Gastroesophageal sphincter (tissue), 3 donors: ENCODE measurements around the gene SPATA3.

Experiments used
- CTCF ChIP-seq, 4 experiments: fragments of 200-600 bp in 2 of 4; fragments of 450-650 bp in 2 of 4; sonication (generic) in 1 of 4; IDR thresholded peaks; one replicate each; pipeline ENCODE4 v1.5.1; 2017 to 2019; ENCODE audit warnings: antibody characterized with exemption in 4 of 4, mild to moderate bottlenecking in 2 of 4, moderate library complexity in 2 of 4
- POLR2A ChIP-seq, 2 donors: fragments of 450-650 bp; IDR thresholded peaks; one replicate each; pipeline ENCODE4 v1.6.1; 2017; ENCODE audit warnings: antibody characterized with exemption in 2 of 2, mild to moderate bottlenecking in 2 of 2, moderate library complexity in 1 of 2

GRCh38 chr2:230946429-230947234 is 49.3 kb upstream of the SPATA3 start:
- TF ChIP-seq CTCF (IDR thresholded peaks at IDR 0.05) (no peak), POLR2A (IDR thresholded peaks at IDR 0.05) (no peak)
